ENCODE data around the gene TRIML1.

The TRIML1 gene

DNA sequence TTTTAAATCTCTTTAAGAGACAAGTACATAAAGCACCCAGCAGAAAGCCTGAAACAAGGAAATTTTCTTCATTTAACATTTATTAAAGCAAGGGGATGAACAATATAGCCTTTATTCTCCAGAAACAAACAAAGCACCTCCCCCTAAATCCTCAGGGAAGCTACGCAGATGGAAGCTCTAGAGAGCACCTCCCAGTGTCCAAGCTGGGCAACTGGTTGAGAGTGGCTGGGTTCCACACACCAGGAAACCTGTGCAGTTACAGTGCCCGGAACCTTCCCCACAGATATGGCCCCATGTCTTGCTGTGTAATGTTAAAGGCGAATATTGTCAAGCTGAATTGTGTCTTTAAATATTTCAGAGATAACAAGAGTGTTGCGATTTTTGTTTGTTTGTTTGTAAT, 8.9 kb upstream of the TRIML1 start:
- in situ Hi-C loops (cut with MboI; ENCODE audit: low pct_unique_long_range_greater_than_20kb, low sequenced_read_pairs, unreplicated experiment), result no loop called here
- no peak for TF ChIP-seq CTCF (IDR thresholded peaks at IDR 0.05; ENCODE audit: extremely low read depth, insufficient read depth, missing control alignments)
- DNase-seq (ENCODE audit: low spot score), result no peak

DNA sequence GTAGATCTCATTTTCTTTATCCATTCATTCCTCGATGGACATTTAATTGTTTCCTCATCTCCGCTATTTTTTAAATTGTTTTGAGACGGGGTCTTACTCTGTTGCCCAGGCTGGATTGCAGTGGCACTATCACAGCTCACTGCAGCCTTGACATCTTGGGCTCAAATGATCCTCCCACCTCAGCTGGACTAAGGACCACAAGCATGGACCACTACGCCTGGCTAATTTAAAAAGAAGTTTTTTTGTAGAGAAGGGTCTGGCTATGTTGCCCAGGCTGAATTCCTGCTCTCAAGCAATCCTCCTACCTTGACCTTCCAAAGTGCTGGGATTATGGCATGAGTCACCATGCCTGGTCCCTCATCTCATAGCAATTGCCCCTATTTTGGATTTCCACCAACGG, 7.0 kb upstream of the TRIML1 start:
- no peak for DNase-seq (ENCODE audit: low spot score)
- in situ Hi-C loops (cut with MboI; ENCODE audit: low pct_unique_long_range_greater_than_20kb, low sequenced_read_pairs, unreplicated experiment), result no loop called here
- TF ChIP-seq CTCF (IDR thresholded peaks at IDR 0.05; ENCODE audit: extremely low read depth, insufficient read depth, missing control alignments), result no peak

- no peak for TF ChIP-seq CTCF (IDR thresholded peaks at IDR 0.05; ENCODE audit: extremely low read depth, insufficient read depth, missing control alignments)
- DNase-seq (ENCODE audit: low spot score), result no peak
- in situ Hi-C loops (cut with MboI; ENCODE audit: low pct_unique_long_range_greater_than_20kb, low sequenced_read_pairs, unreplicated experiment), result no loop called here
Observed at GRCh38 chr4:188138227-188138626, 1.0 kb upstream of the TRIML1 start.

- in situ Hi-C loops (cut with MboI; ENCODE audit: low pct_unique_long_range_greater_than_20kb, low sequenced_read_pairs, unreplicated experiment), result no loop called here
- no peak for DNase-seq (ENCODE audit: low spot score)
- no peak for TF ChIP-seq CTCF (IDR thresholded peaks at IDR 0.05; ENCODE audit: extremely low read depth, insufficient read depth, missing control alignments)
Observed at GRCh38 chr4:188139671-188140070, 430 bp downstream of the TRIML1 start.

DNA sequence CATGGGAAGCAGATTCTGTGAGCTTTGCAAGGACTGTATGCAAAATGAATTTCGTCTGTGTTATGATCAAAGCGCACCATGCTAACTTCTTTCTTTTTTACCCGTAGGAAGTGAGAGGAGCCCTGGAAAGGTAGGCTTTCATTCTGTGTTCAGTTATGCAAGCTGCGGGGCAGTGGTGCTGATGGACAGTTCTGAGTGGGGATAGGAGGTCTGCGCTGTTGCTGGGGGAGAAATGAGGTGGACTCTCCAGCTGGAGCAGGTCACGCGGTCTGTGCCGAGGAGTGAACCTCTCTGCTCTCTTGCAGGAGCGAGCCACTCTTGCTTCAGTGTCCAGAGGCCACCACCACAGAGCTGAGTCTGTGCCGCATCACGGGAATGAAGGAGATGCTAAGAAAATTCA, 4.5 kb downstream of the TRIML1 start:
- DNase-seq (ENCODE audit: low spot score), result no peak
- TF ChIP-seq CTCF (IDR thresholded peaks at IDR 0.05; ENCODE audit: extremely low read depth, insufficient read depth, missing control alignments), result no peak
- in situ Hi-C loops (cut with MboI; ENCODE audit: low pct_unique_long_range_greater_than_20kb, low sequenced_read_pairs, unreplicated experiment), result no loop called here

DNA sequence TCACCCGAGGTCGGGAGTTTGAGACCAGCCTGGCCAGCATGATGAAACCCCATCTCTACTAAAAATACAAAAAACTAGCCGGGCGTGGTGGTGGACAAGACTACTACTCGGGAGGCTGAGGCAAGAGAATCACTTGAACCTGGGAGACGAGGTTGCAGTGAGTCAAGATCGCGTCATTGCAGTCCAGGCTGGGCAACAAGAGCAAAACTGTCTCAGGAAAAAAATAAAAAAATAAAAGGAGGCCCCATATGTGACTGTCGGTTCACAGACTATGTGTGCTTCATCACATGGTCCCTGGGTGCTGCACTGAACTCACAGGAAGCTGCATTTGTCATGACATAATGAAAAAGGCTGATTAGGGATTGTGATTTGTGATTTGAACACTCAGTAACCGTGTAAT, 6.4 kb downstream of the TRIML1 start:
- no peak for TF ChIP-seq CTCF (IDR thresholded peaks at IDR 0.05; ENCODE audit: extremely low read depth, insufficient read depth, missing control alignments)
- DNase-seq (ENCODE audit: low spot score), result no peak
- in situ Hi-C loops (cut with MboI; ENCODE audit: low pct_unique_long_range_greater_than_20kb, low sequenced_read_pairs, unreplicated experiment), result no loop called here

DNA sequence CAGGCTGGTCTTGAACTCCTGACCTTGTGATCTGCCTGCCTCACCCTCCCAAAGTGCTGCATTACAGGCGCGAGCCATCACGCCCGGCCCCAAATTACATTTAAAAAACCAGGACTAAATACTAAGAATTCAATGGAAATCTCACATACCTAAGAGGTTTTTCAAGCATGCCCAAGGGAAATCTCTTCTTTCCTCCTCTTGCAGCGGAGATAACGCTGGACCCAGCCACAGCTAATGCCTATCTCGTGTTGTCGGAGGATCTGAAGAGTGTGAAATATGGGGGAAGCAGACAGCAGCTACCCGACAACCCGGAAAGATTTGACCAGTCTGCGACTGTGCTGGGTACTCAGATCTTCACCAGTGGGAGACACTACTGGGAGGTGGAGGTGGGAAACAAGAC, 7.4 kb downstream of the TRIML1 start:
- no peak for DNase-seq (ENCODE audit: low spot score)
- TF ChIP-seq CTCF (IDR thresholded peaks at IDR 0.05; ENCODE audit: extremely low read depth, insufficient read depth, missing control alignments), result no peak
- in situ Hi-C loops (cut with MboI; ENCODE audit: low pct_unique_long_range_greater_than_20kb, low sequenced_read_pairs, unreplicated experiment), result no loop called here

Measured in GM13977 (cell line).